K562 (cell line): Measurements from ENCODE around the gene ZNF672. TPM values are rescaled to one million over a fixed set of nuclear protein-coding genes. Genes with fewer than 3 reads are reported as not detected.

Source experiments
- ATAC-seq: fragments of 200-7000 bp; cut with Tn5 transposase; 3 replicates; pipeline ENCODE4 v1.9.1; 2020; ENCODE audit warnings: moderate library complexity
- BruUV-seq: library from RNA; stranded (reverse); fragments of 400-500 nt; replicated peaks from 2 replicates; lab custom pipeline; 2021; lab: Mats Ljungman, UMichigan
- CTCF ChIA-PET: fragments of 300-600 bp; formaldehyde crosslinking; extraction: SDS; loops from one replicate; lab custom pipeline; 2021; ENCODE audit warnings: low intra/inter-chr PET ratio; lab: Yijun Ruan, JAX
- POLR2A ChIA-PET: fragments of 300-600, 350-650 bp; sonication (Branson Sonifier 250); formaldehyde crosslinking; extraction: SDS; loops from one replicate; lab custom pipeline; 2021; ENCODE audit warnings: antibody characterized with exemption, inconsistent platforms; lab: Yijun Ruan, JAX
- DNase-seq, 4 experiments: peaks; one replicate each; pipeline versions ENCODE4 v3.0.0 to v3.0.0-alpha.2; 2011 to 2018; ENCODE audit warnings: low spot score in 3 of 4, mixed read lengths in 3 of 4; ENCODE audit errors: extremely low read depth in 1 of 4
- FAIRE-seq: peaks from 2 replicates; lab custom pipeline; 2011; peaks lifted over from hg19 to GRCh38; lab: Jason Lieb, UNC
- H2AFZ ChIP-seq: 2 replicates; pipeline ENCODE4 v1.6.0; 2011; ENCODE audit warnings: low read depth, low read length, control low read depth, inconsistent platforms
- H3K27ac ChIP-seq: fragments of 200-600 bp; 3 replicates; pipeline ENCODE4 v1.8.0; 2011; ENCODE audit warnings: low read depth, mild to moderate bottlenecking, control low read depth, inconsistent platforms, low read length, moderate library complexity, mixed read lengths; ENCODE audit errors: extremely low read depth
- H3K27me3 ChIP-seq, 2 experiments: fragments of 300-600 bp in 1 of 2; 2 replicates in 1 of 2; 3 replicates in 1 of 2; pipeline versions ENCODE4 v1.6.0 to v1.8.0; 2011; ENCODE audit warnings: inconsistent platforms in 2 of 2, low read length in 2 of 2, mild to moderate bottlenecking in 1 of 2, mixed read lengths in 1 of 2, moderate library complexity in 1 of 2; ENCODE audit not compliant: control insufficient read depth in 2 of 2, insufficient read depth in 2 of 2
- H3K36me3 ChIP-seq: fragments of 300-600 bp; 3 replicates; pipeline ENCODE4 v1.8.0; 2011; ENCODE audit warnings: mild to moderate bottlenecking, low read length, inconsistent platforms; ENCODE audit not compliant: control insufficient read depth, insufficient read depth
- H3K4me1 ChIP-seq, 2 experiments: fragments of 200-600 bp in 1 of 2; replicated peaks in 1 of 2; 2 replicates in 1 of 2; 3 replicates in 1 of 2; pipeline versions ENCODE4 v1.5.1 to v1.8.0; 2011; ENCODE audit warnings: inconsistent platforms in 2 of 2, low read length in 2 of 2, mild to moderate bottlenecking in 1 of 2, mixed read lengths in 1 of 2, moderate library complexity in 1 of 2; ENCODE audit not compliant: control insufficient read depth in 2 of 2, insufficient read depth in 2 of 2
- H3K4me2 ChIP-seq: 2 replicates; pipeline ENCODE4 v1.6.1; 2011; ENCODE audit warnings: low read length, control low read depth, inconsistent platforms, mixed read lengths; ENCODE audit not compliant: insufficient read depth
- H3K4me3 ChIP-seq: fragments of 200-600 bp; sonication (generic), shearing (Covaris generic); 2 replicates; pipeline ENCODE4 v1.5.1; 2016; ENCODE audit warnings: control low read depth, inconsistent platforms
- H3K79me2 ChIP-seq: fragments of 200-600 bp; 3 replicates; pipeline ENCODE4 v1.8.0; 2011; ENCODE audit warnings: low read length, inconsistent platforms; ENCODE audit not compliant: control insufficient read depth, insufficient read depth
- H3K9ac ChIP-seq, 2 experiments: 2 replicates each; pipeline versions ENCODE4 v1.6.0 to v1.6.1; 2011; ENCODE audit warnings: low read depth in 2 of 2, low read length in 2 of 2, control low read depth in 1 of 2, inconsistent platforms in 1 of 2, mild to moderate bottlenecking in 1 of 2, mixed read lengths in 1 of 2; ENCODE audit not compliant: insufficient read depth in 1 of 2
- H3K9me1 ChIP-seq: one replicate; pipeline ENCODE4 v1.6.0; 2011; ENCODE audit warnings: inconsistent platforms, mild to moderate bottlenecking, low read length, moderate library complexity; ENCODE audit not compliant: control insufficient read depth, insufficient read depth
- H3K9me3 ChIP-seq: replicated peaks from 2 replicates; pipeline ENCODE4 v1.5.1; 2011; ENCODE audit warnings: low read depth, low read length, inconsistent platforms; ENCODE audit not compliant: control insufficient read depth, insufficient read depth
- H4K20me1 ChIP-seq: replicated peaks from 2 replicates; pipeline ENCODE4 v1.6.1; 2011; ENCODE audit warnings: low read length, inconsistent platforms, mixed read lengths; ENCODE audit not compliant: control insufficient read depth, insufficient read depth
- HDGF ChIP-seq: fragments of 450-650 bp; IDR thresholded peaks from 2 replicates; pipeline ENCODE4 v1.6.1; 2016
- IRF2 ChIP-seq: sonication (generic); formaldehyde crosslinking; IDR thresholded peaks from 2 replicates; pipeline ENCODE4 v1.8.1; 2022; ENCODE audit warnings: mild to moderate bottlenecking, missing genetic modification reagents
- MECOM ChIP-seq: fragments of 250-450 bp; sonication (Bioruptor Pico); IDR thresholded peaks from 2 replicates; pipeline ENCODE4 v1.8.0; 2022; ENCODE audit warnings: inconsistent platforms
- MTA3 ChIP-seq: fragments of 450-650 bp; formaldehyde crosslinking; IDR thresholded peaks from 2 replicates; pipeline ENCODE4 v1.6.1; 2017; ENCODE audit warnings: mild to moderate bottlenecking, borderline replicate concordance
- REST ChIP-seq, 2 experiments: fragments of 450-650 bp; formaldehyde crosslinking in 1 of 2; IDR thresholded peaks; 2 replicates each; pipeline versions ENCODE4 v1.4.0 to v1.6.1; 2014 to 2020; ENCODE audit warnings: mild to moderate bottlenecking in 2 of 2, borderline replicate concordance in 1 of 2, low read depth in 1 of 2
- RUNX1 ChIP-seq: sonication (generic); IDR thresholded peaks from 2 replicates; pipeline ENCODE4 v1.6.1; 2016; ENCODE audit warnings: antibody characterized with exemption, low read depth
- ZNF589 ChIP-seq: fragments of 200-800 bp; sonication (Bioruptor generic); IDR thresholded peaks from 2 replicates; pipeline ENCODE4 v1.6.1; 2016; ENCODE audit warnings: low read depth, missing genetic modification characterization, missing compliant biosample characterization
- ZNF592 ChIP-seq: fragments of 450-650 bp; IDR thresholded peaks from 2 replicates; pipeline ENCODE4 v1.6.1; 2017; ENCODE audit warnings: antibody characterized with exemption, mild to moderate bottlenecking
- WGBS: fragments of 100-300 bp; shearing (Covaris generic); methylation state at CpG from one replicate; pipeline ENCODE4 v1.1.6; 2016; ENCODE audit warnings: low coverage, mixed read lengths; ENCODE audit not compliant: insufficient coverage; ENCODE audit errors: missing lambda C conversion rate; 5-methylcytosine and 5-hydroxymethylcytosine counted together
- in situ Hi-C: fragments of 300-500 bp; cut with MboI; formaldehyde crosslinking; loops from 4 replicates; pipeline ENCODE4 v1.15.0; 2018; ENCODE audit warnings: inconsistent platforms, mixed read lengths
- intact Hi-C: fragments of 100-400 bp; cut with micrococcal nuclease; formaldehyde crosslinking; loops from 2 replicates; pipeline ENCODE4 v1.14.2; 2022
- polyA plus RNA-seq, 8 experiments: library from polyadenylated mRNA; depleted of rRNA in 4 of 8; stranded (reverse) in 5 of 8; unstranded in 3 of 8; fragments of >200 nt; fragmentation: Nextera tagmentation in 2 of 8; fragmentation: Illumina TruSeq in 1 of 8; extraction: Ambion mirVana in 2 of 8; extraction: Trizol in 1 of 8; gene quantifications; 2 replicates each; pipeline versions ENCODE4 v1.2.1 to v1.2.3, GENCODE V29; 2011 to 2014; ENCODE audit warnings: inconsistent platforms in 1 of 8, missing spikeins in 1 of 8
- total RNA-seq, 7 experiments: library from RNA; depleted of rRNA in 6 of 7; stranded (reverse); fragments of >200 nt in 6 of 7; fragmentation: Illumina TruSeq in 2 of 7; extraction: Trizol in 2 of 7; gene quantifications; 2 replicates each; pipeline versions ENCODE4 v1.2.1 to v1.2.3, GENCODE V29; 2011 to 2021; ENCODE audit warnings: low replicate concordance in 1 of 7

ZNF672 gene
- total and polyA plus RNA-seq, 9 of the 15 experiments (the other 6 are each of a cell fraction or from before 2014, with no cell fraction given): 1.9 to 57.9 (median 24.1) TPM

- CTCF ChIA-PET: no interaction called here
- peak overlapping the region; percentile 81 for H3K4me3 ChIP-seq
- peaks cover 40 to 43% of the 10 kb centered on the region in 2 experiments for H3K4me1 ChIP-seq
- H3K79me2 ChIP-seq: peaks cover 49% of the 10 kb centered on the region
- TSS peak; percentile 92 for BruUV-seq
- WGBS: 24% methylated on average over 11 of the region's 11 CpGs
- POLR2A ChIA-PET: interaction anchor here (0.8 to 6.1 kb wide), 15 partner anchors 10 to 89 kb away, joined by 3 to 78 read pairs (median 7); partner anchors contain the start of genes PGBD2, SH3BP5L and ZNF692
- no peak for DNase-seq
- peak overlapping the region; percentile 67 to 92 for H3K9ac ChIP-seq
- in situ Hi-C loops (no loop called here), intact Hi-C loops (no loop called here)
- H4K20me1 ChIP-seq: no peaks in the 10 kb centered on the region
- no peak for ATAC-seq
- peak overlapping the region; percentile 92 for H3K27ac ChIP-seq
- H3K27me3 ChIP-seq: no peaks in the 10 kb centered on the region
- no peak for FAIRE-seq
- no peaks in the 10 kb centered on the region for H3K9me1 ChIP-seq
- H3K9me3 ChIP-seq: no peaks in the 10 kb centered on the region
- peaks cover 9% of the 10 kb centered on the region; the same call in 2 of the 3 replicates for H3K36me3 ChIP-seq
- peak overlapping the region; percentile 99 for H3K4me2 ChIP-seq
- peak overlapping the region; percentile 80 for H2AFZ ChIP-seq
- TF ChIP-seq REST (IDR thresholded peaks at IDR 0.05; ENCODE audit: borderline replicate concordance) (no peak), REST (CRISPR knock-in tag; IDR thresholded peaks at IDR 0.05; ENCODE audit: low read depth) (no peak), RUNX1 (no peak), IRF2 (CRISPR knock-in tag) (no peak), ZNF592 (peak; percentile 36; the same call in 1 of the 2 replicates), ZNF589 (CRISPR knock-in tag) (no peak), MECOM (CRISPR knock-in tag) (0 out of 2 replicates have a peak, but pooled peaks have one; percentile 10), MTA3 (0 out of 2 replicates have a peak, but pooled peaks have one; percentile 48), HDGF (no peak)
Measured at GRCh38 chr1:248837045-248837780, 811 bp upstream of the ZNF672 start.
